ENCODE measurements around the gene EIF2B2.

DNA sequence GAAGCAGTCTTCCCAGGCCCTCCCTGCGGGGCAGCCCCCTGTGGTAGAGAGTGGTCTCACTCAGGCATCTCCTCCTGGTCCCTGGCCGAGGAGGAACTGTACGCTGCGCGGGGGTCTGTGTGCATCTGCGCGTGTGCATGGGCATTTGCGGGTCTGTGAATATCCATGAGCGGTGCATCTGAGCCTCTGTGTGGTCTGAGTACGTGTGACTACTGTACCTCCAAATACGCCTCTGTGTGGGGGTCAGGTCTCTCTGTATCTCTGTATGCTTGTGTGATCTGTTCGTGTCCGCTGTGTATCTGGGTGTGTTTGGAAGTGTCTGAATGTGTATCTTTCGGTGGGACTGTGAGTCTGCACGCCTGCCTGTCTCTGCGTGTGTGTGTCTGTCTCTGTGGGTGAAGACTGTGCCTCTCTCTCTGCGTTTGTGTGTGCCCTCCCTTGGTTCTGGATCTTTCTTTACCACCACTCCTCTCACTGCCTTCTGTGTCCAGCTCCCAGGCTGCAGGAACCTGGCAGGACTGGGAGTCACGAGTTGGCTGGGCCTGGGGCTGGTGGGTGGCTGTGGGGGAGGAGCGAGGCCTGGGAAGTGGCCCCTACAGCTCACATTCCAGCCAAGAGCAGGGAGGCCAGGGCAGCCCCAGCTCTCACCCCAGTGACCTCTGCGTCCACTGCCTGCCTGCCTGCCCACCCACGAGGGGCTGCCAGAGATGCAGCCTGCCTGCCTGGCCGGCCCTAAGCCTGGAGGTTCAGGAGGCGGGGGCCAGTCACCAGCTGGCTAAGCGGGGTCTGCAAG is 46.2 kb upstream of the EIF2B2 start:
- TF ChIP-seq, protein P1, sequence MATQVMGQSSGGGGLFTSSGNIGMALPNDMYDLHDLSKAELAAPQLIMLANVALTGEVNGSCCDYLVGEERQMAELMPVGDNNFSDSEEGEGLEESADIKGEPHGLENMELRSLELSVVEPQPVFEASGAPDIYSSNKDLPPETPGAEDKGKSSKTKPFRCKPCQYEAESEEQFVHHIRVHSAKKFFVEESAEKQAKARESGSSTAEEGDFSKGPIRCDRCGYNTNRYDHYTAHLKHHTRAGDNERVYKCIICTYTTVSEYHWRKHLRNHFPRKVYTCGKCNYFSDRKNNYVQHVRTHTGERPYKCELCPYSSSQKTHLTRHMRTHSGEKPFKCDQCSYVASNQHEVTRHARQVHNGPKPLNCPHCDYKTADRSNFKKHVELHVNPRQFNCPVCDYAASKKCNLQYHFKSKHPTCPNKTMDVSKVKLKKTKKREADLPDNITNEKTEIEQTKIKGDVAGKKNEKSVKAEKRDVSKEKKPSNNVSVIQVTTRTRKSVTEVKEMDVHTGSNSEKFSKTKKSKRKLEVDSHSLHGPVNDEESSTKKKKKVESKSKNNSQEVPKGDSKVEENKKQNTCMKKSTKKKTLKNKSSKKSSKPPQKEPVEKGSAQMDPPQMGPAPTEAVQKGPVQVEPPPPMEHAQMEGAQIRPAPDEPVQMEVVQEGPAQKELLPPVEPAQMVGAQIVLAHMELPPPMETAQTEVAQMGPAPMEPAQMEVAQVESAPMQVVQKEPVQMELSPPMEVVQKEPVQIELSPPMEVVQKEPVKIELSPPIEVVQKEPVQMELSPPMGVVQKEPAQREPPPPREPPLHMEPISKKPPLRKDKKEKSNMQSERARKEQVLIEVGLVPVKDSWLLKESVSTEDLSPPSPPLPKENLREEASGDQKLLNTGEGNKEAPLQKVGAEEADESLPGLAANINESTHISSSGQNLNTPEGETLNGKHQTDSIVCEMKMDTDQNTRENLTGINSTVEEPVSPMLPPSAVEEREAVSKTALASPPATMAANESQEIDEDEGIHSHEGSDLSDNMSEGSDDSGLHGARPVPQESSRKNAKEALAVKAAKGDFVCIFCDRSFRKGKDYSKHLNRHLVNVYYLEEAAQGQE (IDR thresholded peaks at IDR 0.05; ENCODE audit: borderline replicate concordance) = no peak
- TF ChIP-seq, protein P1 (CRISPR knock-in tag; IDR thresholded peaks at IDR 0.05; ENCODE audit: low read depth) = no peak
- TF ChIP-seq HEY1 (CRISPR knock-in tag; IDR thresholded peaks at IDR 0.05; ENCODE audit: borderline replicate concordance) (no peak), TCF7L2 (IDR thresholded peaks at IDR 0.05; ENCODE audit: low read depth, low read length) (no peak), NFIC (IDR thresholded peaks at IDR 0.05) (no peak), ZNF785 (CRISPR knock-in tag; IDR thresholded peaks at IDR 0.05) (no peak)
- TF ChIP-seq, protein P2, sequence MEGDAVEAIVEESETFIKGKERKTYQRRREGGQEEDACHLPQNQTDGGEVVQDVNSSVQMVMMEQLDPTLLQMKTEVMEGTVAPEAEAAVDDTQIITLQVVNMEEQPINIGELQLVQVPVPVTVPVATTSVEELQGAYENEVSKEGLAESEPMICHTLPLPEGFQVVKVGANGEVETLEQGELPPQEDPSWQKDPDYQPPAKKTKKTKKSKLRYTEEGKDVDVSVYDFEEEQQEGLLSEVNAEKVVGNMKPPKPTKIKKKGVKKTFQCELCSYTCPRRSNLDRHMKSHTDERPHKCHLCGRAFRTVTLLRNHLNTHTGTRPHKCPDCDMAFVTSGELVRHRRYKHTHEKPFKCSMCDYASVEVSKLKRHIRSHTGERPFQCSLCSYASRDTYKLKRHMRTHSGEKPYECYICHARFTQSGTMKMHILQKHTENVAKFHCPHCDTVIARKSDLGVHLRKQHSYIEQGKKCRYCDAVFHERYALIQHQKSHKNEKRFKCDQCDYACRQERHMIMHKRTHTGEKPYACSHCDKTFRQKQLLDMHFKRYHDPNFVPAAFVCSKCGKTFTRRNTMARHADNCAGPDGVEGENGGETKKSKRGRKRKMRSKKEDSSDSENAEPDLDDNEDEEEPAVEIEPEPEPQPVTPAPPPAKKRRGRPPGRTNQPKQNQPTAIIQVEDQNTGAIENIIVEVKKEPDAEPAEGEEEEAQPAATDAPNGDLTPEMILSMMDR (IDR thresholded peaks at IDR 0.05 in 2 of 3, conservative IDR thresholded peaks at IDR 0.05 in 1 of 3; ENCODE audit: insufficient read depth in 2 of 3, low read depth in 1 of 3, low read length in 3 of 3) = no peak
